Panc1 (cell line): Measurements from ENCODE around the gene STEAP1B. TPM values are rescaled to one million over a fixed set of nuclear protein-coding genes. Genes with fewer than 3 reads are reported as not detected.

Experiments used
- ATAC-seq: fragments of 200-7000 bp; cut with Tn5 transposase; 2 replicates; pipeline ENCODE4 v1.9.1; 2020; ENCODE audit warnings: mild to moderate bottlenecking, moderate library complexity
- BruUV-seq: library from RNA; stranded (reverse); fragments of 400-500 nt; replicated peaks from 2 replicates; lab custom pipeline; 2021; lab: Mats Ljungman, UMichigan
- CTCF ChIA-PET: fragments of 300-600 bp; sonication (Branson Sonifier 250); formaldehyde crosslinking; loops from one replicate; lab custom pipeline; 2022; ENCODE audit warnings: antibody characterized with exemption; lab: Charles Lee
- POLR2A ChIA-PET: fragments of 300-600 bp; sonication (Branson Sonifier 250); formaldehyde crosslinking; loops from one replicate; lab custom pipeline; 2022; ENCODE audit warnings: antibody characterized with exemption; lab: Charles Lee
- DNase-seq: peaks from one replicate; pipeline ENCODE4 v3.0.0-alpha.2; 2010; ENCODE audit warnings: low read depth, low spot score
- H3K27ac ChIP-seq: 2 replicates; pipeline ENCODE4 v1.5.1; 2011; ENCODE audit warnings: mild to moderate bottlenecking, low read length, inconsistent platforms
- H3K27me3 ChIP-seq: fragments of 200-500 bp; sonication (Bioruptor generic); 2 replicates; pipeline ENCODE4 v1.6.0; 2014; ENCODE audit warnings: low read length, inconsistent platforms; ENCODE audit not compliant: control insufficient read depth, insufficient read depth
- H3K36me3 ChIP-seq: fragments of 200-500 bp; sonication (Bioruptor generic); 2 replicates; pipeline ENCODE4 v1.5.1; 2014; ENCODE audit warnings: inconsistent platforms, mild to moderate bottlenecking, low read length, moderate library complexity; ENCODE audit not compliant: control insufficient read depth, insufficient read depth
- H3K4me1 ChIP-seq: 2 replicates; pipeline ENCODE4 v1.5.1; 2011; ENCODE audit warnings: inconsistent platforms, mild to moderate bottlenecking, low read length, moderate library complexity; ENCODE audit not compliant: control insufficient read depth, insufficient read depth
- H3K4me3 ChIP-seq, 2 experiments: 2 replicates each; pipeline ENCODE4 v1.5.1; 2011 to 2012; ENCODE audit warnings: low read depth in 2 of 2, low read length in 2 of 2, mild to moderate bottlenecking in 2 of 2, inconsistent platforms in 1 of 2, moderate library complexity in 1 of 2
- H3K9me3 ChIP-seq: fragments of 200-500 bp; sonication (Bioruptor generic); 2 replicates; pipeline ENCODE4 v1.5.1; 2014; ENCODE audit warnings: low read depth, mild to moderate bottlenecking, inconsistent platforms, low read length, moderate library complexity; ENCODE audit not compliant: control insufficient read depth, insufficient read depth
- CTCF ChIP-seq: fragments of 450-650 bp; IDR thresholded peaks from 2 replicates; pipeline ENCODE4 v1.5.1; 2017; ENCODE audit warnings: mild to moderate bottlenecking
- POLR2AphosphoS5 ChIP-seq: IDR thresholded peaks from 2 replicates; pipeline ENCODE4 v1.6.1; 2012; ENCODE audit warnings: mild to moderate bottlenecking, low read depth, low read length, moderate library complexity
- REST ChIP-seq, 2 experiments: IDR thresholded peaks; 2 replicates each; pipeline ENCODE4 v1.6.1; 2011 to 2012; ENCODE audit warnings: low read depth in 2 of 2, control low read depth in 1 of 2, low read length in 1 of 2, mild to moderate bottlenecking in 1 of 2, moderate library complexity in 1 of 2; ENCODE audit not compliant: insufficient read depth in 1 of 2
- SIN3A ChIP-seq: IDR thresholded peaks from 2 replicates; pipeline ENCODE4 v1.6.1; 2012; ENCODE audit warnings: low read depth, mild to moderate bottlenecking, low read length, moderate library complexity, borderline replicate concordance; ENCODE audit not compliant: insufficient read depth
- TCF7L2 ChIP-seq: IDR thresholded peaks from 2 replicates; pipeline ENCODE4 v1.6.1; 2011; ENCODE audit warnings: mild to moderate bottlenecking, low read depth, low read length, inconsistent platforms
- in situ Hi-C: cut with HindIII; loops from 2 replicates; pipeline ENCODE4 v1.10.0; 2016; ENCODE audit warnings: low sequenced_read_pairs, low pct_unique_long_range_greater_than_20kb
- intact Hi-C: fragments of 100-400 bp; cut with micrococcal nuclease; formaldehyde crosslinking; loops from one replicate; pipeline ENCODE4 v1.10.0; 2022; ENCODE audit not compliant: unreplicated experiment
- total RNA-seq: library from RNA; stranded (reverse); gene quantifications from one replicate; pipeline ENCODE4 v1.2.1, GENCODE V29; 2021; ENCODE audit not compliant: unreplicated experiment

Gene STEAP1B
- total RNA-seq, 1 experiment from 2014 or later, result 3.3 TPM

- in situ Hi-C loops, result no loop called here
Measured at GRCh38 chr7:22486597-22486996, 13.4 kb downstream of the STEAP1B start.

GRCh38 chr7:22485189-22485588, 14.8 kb downstream of the STEAP1B start:
- ATAC-seq (no peak), DNase-seq (no peak)
- intact Hi-C loops (no loop called here), in situ Hi-C loops (no loop called here)
- H3K4me1 ChIP-seq, result no peaks in the 10 kb centered on the region
- no peaks in the 10 kb centered on the region for H3K27me3 ChIP-seq
- CTCF ChIA-PET, result no interaction called here
- no peak overlapping the region for H3K27ac ChIP-seq
- BruUV-seq, result no TSS peak
- no peaks in the 10 kb centered on the region for H3K9me3 ChIP-seq
- no peaks in the 10 kb centered on the region for H3K36me3 ChIP-seq
- no peak for TF ChIP-seq REST (IDR thresholded peaks at IDR 0.05; ENCODE audit: insufficient read depth in 1 of 2, low read depth in 2 of 2, low read length in 1 of 2)
- TF ChIP-seq POLR2AphosphoS5, result no peak
- TF ChIP-seq TCF7L2, result no peak
- no peak for TF ChIP-seq CTCF
- no peak for TF ChIP-seq SIN3A
- POLR2A ChIA-PET, result no interaction called here
- H3K4me3 ChIP-seq, result no peak overlapping the region

More at GRCh38 chr7:22486597-22486996, 13.4 kb downstream of the STEAP1B start:
- Histone ChIP-seq H3K4me1 (no peaks in the 10 kb centered on the region), H3K27me3 (no peaks in the 10 kb centered on the region), H3K36me3 (no peaks in the 10 kb centered on the region), H3K4me3 (no peak overlapping the region), H3K9me3 (no peaks in the 10 kb centered on the region), H3K27ac (no peak overlapping the region)
- intact Hi-C loops, result no loop called here
- no peak for TF ChIP-seq SIN3A
- no peak for TF ChIP-seq REST (IDR thresholded peaks at IDR 0.05; ENCODE audit: insufficient read depth in 1 of 2, low read depth in 2 of 2, low read length in 1 of 2)
- no peak for TF ChIP-seq CTCF
- no peak for TF ChIP-seq TCF7L2
- TF ChIP-seq POLR2AphosphoS5, result no peak
- ATAC-seq (no peak), DNase-seq (no peak)
- no TSS peak for BruUV-seq
- POLR2A ChIA-PET, result no interaction called here
- CTCF ChIA-PET, result no interaction called here
